Measurements from ENCODE around the gene TJP1.
"Not testable (repeated sequence)": the region's sequence is repeated elsewhere in the genome, so short reads cannot be mapped to it uniquely, and the experiment has no call there.

TJP1 gene

GRCh38 chr15:29840054-29840453, 17.8 kb upstream of the TJP1 start:
- DNase-seq: no peak

DNA sequence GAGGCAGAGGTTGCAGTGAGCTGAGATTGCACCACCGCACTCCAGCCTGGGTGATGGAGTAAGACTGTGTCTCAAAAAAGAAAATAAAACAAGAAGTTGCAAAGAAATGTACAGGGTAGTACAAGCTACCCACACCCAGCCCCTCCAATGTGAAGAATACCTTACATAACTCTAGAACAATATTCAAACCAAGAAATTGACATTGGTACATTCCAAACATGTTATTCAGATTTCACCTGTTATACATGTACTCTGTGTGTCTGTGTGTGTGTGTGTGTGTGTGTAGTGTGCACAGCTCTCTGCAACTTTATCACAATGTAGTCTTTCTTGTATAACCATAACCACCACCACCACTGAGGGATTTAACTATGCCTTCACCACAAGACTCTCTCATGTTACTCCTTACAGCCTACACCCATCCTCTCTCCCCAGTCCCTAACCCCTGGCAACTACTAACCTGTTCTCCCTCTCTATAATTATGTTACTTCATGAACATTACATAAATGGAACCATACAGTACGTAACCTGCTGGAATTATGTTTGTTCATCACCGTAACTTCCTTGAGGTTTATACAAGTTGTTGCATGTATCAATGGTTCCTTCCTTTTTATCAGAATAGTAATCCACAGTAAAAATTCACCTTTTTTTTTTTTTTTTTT, 16.2 kb upstream of the TJP1 start:
- DNase-seq: no peak

GRCh38 chr15:29835301-29835700, 13.0 kb upstream of the TJP1 start:
- no peak for DNase-seq

DNA sequence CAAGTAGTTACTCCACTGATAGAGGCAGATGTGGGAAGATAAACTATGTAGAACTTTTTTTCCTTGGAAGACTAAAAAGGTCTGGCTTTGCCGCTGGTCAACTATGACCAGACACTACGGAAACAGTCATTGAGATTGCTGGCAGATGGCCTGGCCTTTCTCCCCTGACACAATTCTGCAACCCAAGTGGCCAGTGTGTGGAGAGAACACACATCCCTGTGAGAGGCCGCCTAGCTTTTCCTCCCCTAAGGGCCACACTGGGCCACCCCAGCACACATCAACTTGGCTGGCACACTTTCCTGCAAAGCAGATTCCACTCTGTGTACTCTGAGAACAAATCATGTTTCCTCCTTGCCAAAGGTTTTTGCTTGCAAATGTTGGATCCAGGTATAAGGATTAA, 10.4 kb upstream of the TJP1 start:
- no peak for DNase-seq

DNA sequence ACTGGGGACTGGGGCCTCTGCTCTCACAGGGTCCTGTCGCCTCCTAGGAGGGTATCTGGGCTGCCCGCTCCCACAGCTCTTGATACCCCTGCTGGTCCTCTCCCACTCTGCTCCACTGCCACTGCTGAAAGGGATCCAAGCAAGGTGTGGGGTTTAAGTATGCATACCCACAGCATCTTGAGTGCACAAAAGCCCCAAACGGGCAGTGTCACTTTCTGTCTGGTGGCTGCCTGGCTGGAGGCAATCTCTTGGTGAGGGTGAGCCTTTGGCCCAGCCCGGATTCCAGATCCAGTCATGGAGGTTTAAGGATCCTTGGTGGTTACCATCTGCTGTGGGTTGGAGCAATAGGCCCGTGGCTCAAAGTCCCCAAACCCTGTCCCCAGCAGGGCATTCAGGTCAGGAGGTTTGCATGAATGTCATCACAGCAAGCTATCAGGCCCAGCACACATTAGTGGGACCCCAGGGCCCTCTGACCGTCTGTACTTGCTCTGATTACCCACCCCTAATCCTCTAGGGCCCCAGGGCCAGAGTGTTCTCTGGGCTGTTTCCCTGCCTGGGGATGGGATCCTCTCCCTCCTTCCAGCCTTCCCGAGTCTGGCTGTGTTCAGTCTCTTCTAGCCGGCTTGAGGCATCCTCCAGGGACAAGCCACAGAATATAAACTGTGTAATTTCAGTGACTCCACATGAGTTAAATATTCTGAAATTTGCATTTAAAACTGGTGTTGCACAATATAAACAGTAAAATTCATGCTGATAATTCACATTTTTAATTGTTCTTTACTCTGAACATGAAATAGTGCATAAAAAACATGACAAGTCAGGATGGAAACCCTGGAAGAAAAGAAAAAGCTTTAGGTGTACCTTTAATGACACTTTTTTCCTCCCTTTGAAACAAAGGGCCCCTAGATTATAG, 4.9 kb upstream of the TJP1 start:
- DNase-seq: no peak

GRCh38 chr15:29825227-29825626, 3.0 kb upstream of the TJP1 start:
- DNase-seq: no peak

GRCh38 chr15:29822684-29823459, 604 bp upstream of the TJP1 start:
- DNase-seq: peak in 42 of 51 donors; percentile 30 to 85 (median 70)

DNA sequence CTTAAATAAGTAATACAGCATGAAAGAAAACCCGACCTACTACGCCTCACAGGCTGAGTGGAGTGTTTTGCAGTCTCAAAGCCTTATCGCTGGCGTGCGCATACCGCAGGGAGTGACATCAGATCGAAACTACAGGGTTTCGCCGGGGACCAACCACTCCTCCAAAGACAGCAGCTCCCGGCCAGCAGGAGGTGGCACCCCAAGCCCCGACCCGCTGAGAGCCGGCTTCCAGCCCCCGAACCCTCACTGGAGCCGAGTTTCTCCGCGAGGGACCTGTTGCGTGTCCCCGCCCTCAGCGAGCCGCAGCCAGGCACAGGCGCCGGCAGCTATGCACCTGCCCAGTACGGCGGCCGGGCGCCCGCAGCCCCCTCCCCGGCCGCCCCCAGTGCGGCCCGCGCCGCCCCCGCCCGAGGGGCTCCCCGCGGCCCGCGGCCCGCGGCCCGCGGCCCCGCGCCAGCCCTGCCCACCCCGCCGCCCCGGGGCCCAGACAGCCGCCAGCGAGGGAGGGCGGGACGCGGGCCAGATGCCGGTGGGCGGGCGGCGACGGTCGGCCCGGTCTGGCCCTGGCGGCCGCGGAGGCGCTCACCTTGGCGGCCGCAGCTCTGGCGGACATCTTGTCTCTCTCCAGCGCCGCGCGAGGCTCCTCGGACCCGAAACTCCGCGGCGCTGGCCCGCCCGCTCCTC, 710 bp downstream of the TJP1 start:
- DNase-seq: peak in 42 of 51 donors; percentile 10 to 70 (median 46)

GRCh38 chr15:29820394-29821154, 1.7 kb downstream of the TJP1 start:
- DNase-seq: no peak

GRCh38 chr15:29819979-29820378, 2.3 kb downstream of the TJP1 start:
- no peak for DNase-seq

- no peak for DNase-seq
These were observed 4.1 kb downstream of the TJP1 start for GRCh38 chr15:29818141-29818540.

DNA sequence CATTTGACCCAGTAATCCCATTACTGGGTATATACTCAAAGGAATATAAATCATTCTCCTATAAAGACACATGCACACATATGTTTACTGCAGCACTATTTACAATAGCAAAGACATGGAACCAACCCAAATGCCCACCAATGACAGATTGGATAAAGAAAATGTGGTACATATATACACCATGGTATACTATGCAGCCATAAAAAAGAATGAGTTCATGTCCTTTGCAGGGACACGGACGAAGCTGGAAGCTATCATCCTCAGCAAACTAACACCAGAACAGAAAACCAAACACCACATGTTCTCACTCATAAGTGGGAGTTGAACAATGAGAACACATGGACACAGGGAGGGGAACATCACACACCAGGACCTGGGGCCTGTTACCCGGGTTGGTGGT, 4.8 kb downstream of the TJP1 start:
- not testable (repeated sequence) for DNase-seq

DNA sequence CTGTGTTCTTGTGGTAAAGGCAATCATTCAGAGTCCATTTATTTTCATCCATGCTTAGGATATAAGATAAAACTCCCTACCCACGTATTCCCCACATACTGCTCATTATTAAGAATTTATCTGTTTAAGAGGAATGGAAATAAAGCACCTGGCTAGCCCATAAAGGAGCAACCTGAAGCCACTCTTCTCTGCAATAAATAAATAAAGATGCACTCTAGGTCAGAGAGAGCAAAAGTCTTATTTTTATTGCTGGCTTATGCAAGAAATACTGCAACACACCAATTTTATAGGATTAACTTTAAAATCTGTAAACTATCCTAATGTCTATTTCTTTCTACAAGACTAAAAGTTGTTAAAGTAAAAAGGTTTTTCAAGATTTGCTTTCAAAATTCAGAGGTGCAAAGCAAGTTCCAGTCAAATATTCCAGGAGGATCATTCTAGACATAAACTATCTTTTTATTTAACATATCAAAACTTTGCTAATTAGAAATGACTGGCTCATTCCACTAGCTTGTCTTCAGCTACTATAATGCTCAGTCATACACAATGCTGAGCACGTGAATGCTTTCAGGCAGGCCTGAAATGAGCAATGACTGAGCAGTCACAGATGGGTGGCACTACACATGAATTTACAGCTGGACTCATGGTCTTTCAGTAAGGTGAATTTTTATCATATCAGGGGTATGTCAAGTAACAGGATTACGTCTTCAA, 7.1 kb downstream of the TJP1 start:
- DNase-seq: no peak

GRCh38 chr15:29813009-29813408, 9.3 kb downstream of the TJP1 start:
- no peak for DNase-seq

DNA sequence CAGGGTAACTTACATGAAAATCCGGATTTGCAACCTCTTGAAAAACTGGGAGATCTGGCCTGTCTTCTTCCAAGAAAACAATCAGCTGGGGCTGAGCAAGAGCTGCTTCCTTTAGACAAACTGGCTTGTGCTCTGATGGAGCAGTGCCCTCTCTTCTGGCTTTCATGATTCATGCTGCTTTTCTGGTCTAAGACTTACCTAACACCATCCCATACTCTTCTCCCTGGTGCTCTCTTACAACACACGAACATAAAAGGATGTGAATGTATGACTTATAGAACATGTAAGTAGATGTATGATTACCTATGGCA, 9.9 kb downstream of the TJP1 start:
- DNase-seq: no peak

DNA sequence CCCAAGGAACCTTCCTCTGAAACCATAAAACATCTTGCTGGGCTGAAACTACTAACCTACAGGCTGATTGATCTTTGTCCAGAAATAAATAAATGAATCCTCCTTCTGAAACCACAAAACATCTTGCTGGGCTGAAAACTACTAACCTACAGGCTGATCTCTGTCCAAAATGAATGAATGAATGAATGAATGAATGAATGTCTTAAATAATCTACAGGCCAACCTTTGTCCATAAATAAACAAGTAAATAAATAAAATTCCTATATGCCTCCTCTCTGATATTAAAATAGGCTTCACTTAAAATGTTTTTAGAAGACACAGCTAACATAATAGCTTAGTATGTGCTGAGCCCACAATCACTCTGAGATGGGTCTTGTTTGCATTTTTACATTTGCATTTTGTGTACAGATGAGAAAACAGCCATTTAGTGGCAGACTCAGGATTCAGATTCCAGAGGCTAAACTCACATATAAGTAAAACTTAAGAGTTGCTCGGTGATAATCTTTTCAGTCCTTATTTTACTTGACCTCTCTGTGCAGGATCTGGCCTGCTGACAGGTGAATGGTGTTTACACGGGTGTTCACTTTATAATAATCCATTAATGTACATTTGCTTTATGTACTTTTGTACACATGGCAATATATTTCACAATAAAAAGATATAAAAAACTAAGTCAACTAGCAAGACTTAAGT, 10.4 kb downstream of the TJP1 start:
- no peak for DNase-seq

- no peak for DNase-seq
These were observed 16.6 kb downstream of the TJP1 start for GRCh38 chr15:29805708-29806104.

GRCh38 chr15:29805043-29805707, 17.1 kb downstream of the TJP1 start:
- peak in 29 of 51 donors; percentile 9 to 84 (median 35) for DNase-seq

DNA sequence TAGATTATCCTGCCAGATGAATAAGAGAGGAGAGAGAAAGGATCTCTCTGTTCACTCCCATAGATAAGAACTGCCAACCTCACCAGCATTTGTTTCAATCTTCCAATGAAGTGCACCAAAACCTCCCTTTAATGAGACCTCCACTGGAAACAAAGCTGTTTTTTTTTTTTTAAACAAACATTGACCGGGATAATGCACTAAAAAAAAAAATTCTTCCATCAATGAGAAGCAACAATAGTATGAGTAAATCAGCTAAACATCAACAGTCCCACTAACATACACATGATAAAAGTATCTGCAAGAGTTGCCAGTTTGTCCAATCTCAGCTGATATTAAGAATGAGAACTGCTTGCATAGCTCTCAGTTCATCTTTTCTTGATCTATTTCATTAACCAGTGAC, 19.9 kb downstream of the TJP1 start:
- DNase-seq: no peak
